ENCODE results near the gene CLIC6.

DNA sequence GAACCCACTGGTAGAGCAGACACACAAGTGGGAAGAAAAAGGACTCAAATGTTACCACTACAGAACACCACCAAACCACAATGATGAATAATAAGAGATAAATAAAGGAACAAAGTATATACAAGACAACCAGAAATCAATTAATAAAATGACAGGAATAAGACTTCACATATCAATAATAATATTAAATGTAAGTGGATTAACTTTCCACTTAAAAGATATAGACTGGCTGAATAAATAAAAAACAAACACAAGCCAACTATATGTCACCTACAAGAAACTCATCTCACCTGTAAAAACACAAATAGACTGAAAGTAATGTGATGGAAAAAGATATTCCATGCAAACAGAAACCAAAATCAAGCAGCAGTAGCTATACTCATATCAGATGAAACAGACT is 6.9 kb upstream of the CLIC6 start:
- no peak for TF ChIP-seq SP2 (tag by site-specific recombination; IDR thresholded peaks at IDR 0.05)
- TF ChIP-seq, protein P1, sequence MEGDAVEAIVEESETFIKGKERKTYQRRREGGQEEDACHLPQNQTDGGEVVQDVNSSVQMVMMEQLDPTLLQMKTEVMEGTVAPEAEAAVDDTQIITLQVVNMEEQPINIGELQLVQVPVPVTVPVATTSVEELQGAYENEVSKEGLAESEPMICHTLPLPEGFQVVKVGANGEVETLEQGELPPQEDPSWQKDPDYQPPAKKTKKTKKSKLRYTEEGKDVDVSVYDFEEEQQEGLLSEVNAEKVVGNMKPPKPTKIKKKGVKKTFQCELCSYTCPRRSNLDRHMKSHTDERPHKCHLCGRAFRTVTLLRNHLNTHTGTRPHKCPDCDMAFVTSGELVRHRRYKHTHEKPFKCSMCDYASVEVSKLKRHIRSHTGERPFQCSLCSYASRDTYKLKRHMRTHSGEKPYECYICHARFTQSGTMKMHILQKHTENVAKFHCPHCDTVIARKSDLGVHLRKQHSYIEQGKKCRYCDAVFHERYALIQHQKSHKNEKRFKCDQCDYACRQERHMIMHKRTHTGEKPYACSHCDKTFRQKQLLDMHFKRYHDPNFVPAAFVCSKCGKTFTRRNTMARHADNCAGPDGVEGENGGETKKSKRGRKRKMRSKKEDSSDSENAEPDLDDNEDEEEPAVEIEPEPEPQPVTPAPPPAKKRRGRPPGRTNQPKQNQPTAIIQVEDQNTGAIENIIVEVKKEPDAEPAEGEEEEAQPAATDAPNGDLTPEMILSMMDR (tag by site-specific recombination; IDR thresholded peaks at IDR 0.05): no peak
- TF ChIP-seq, protein P2, sequence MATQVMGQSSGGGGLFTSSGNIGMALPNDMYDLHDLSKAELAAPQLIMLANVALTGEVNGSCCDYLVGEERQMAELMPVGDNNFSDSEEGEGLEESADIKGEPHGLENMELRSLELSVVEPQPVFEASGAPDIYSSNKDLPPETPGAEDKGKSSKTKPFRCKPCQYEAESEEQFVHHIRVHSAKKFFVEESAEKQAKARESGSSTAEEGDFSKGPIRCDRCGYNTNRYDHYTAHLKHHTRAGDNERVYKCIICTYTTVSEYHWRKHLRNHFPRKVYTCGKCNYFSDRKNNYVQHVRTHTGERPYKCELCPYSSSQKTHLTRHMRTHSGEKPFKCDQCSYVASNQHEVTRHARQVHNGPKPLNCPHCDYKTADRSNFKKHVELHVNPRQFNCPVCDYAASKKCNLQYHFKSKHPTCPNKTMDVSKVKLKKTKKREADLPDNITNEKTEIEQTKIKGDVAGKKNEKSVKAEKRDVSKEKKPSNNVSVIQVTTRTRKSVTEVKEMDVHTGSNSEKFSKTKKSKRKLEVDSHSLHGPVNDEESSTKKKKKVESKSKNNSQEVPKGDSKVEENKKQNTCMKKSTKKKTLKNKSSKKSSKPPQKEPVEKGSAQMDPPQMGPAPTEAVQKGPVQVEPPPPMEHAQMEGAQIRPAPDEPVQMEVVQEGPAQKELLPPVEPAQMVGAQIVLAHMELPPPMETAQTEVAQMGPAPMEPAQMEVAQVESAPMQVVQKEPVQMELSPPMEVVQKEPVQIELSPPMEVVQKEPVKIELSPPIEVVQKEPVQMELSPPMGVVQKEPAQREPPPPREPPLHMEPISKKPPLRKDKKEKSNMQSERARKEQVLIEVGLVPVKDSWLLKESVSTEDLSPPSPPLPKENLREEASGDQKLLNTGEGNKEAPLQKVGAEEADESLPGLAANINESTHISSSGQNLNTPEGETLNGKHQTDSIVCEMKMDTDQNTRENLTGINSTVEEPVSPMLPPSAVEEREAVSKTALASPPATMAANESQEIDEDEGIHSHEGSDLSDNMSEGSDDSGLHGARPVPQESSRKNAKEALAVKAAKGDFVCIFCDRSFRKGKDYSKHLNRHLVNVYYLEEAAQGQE (tag by site-specific recombination; IDR thresholded peaks at IDR 0.05): no peak
- no peak for TF ChIP-seq ZNF768 (tag by site-specific recombination; IDR thresholded peaks at IDR 0.05)

All from HEK293 (cell line).